Stomach (tissue), 4 donors: ENCODE data around the gene PRRX2.

ENCODE experiments used
- EP300 ChIP-seq: sonication (generic); formaldehyde crosslinking; IDR thresholded peaks from one replicate; pipeline ENCODE4 v1.6.1; 2017; ENCODE audit warnings: antibody characterized with exemption
- POLR2A ChIP-seq, 4 donors: fragments of 450-650 bp; IDR thresholded peaks; one replicate each; pipeline ENCODE4 v1.6.1; 2016; ENCODE audit warnings: antibody characterized with exemption in 4 of 4, control low read depth in 2 of 4, mild to moderate bottlenecking in 1 of 4, moderate library complexity in 1 of 4
- POLR2AphosphoS5 ChIP-seq, 3 donors: sonication (generic); formaldehyde crosslinking; IDR thresholded peaks; one replicate each; pipeline ENCODE4 v1.6.1; 2016; ENCODE audit warnings: antibody characterized with exemption in 3 of 3
- TF ChIP-seq, protein P1 (sequence below), 7 experiments: fragments of 450-650 bp in 4 of 7; fragments of 200-600 bp in 3 of 7; sonication (generic) in 3 of 7; IDR thresholded peaks; one replicate each; pipeline ENCODE4 v1.5.1; 2016 to 2019; ENCODE audit warnings: antibody characterized with exemption in 7 of 7, control low read depth in 2 of 7, mild to moderate bottlenecking in 1 of 7

DNA sequence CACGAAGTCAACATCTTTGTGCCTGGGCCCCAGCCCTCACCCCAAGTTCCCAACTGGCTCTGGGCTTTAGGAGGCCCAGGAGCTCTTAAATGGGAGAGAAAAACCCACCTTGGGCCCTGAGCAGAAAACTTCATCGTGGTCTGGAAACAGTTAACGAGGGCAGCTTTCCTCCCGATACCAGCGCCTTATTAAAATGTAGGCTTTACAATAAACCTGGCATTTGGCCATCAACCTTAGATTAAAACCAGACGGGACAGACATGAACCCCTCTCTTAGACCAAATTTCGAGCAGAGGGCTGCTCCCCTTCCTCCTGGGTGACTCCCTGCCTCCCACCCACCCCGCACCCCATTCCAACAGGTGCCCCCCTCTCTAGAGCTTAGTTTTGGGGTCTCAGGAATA is 39.4 kb downstream of the PRRX2 start:
- no peak for TF ChIP-seq POLR2AphosphoS5 (IDR thresholded peaks at IDR 0.05)
- TF ChIP-seq POLR2A (IDR thresholded peaks at IDR 0.05) = no peak
- TF ChIP-seq, protein P1, sequence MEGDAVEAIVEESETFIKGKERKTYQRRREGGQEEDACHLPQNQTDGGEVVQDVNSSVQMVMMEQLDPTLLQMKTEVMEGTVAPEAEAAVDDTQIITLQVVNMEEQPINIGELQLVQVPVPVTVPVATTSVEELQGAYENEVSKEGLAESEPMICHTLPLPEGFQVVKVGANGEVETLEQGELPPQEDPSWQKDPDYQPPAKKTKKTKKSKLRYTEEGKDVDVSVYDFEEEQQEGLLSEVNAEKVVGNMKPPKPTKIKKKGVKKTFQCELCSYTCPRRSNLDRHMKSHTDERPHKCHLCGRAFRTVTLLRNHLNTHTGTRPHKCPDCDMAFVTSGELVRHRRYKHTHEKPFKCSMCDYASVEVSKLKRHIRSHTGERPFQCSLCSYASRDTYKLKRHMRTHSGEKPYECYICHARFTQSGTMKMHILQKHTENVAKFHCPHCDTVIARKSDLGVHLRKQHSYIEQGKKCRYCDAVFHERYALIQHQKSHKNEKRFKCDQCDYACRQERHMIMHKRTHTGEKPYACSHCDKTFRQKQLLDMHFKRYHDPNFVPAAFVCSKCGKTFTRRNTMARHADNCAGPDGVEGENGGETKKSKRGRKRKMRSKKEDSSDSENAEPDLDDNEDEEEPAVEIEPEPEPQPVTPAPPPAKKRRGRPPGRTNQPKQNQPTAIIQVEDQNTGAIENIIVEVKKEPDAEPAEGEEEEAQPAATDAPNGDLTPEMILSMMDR (IDR thresholded peaks at IDR 0.05) = no peak
- no peak for TF ChIP-seq EP300
